Activated naive CD4-positive, alpha-beta T cell treated with anti-CD3 and anti-CD28 coated beads, Interleukin-2, amount 50 U/mL, for 72 hours (primary cell): ENCODE measurements around the gene PHLDB1. TPM values are rescaled to one million over a fixed set of nuclear protein-coding genes. Genes with fewer than 3 reads are reported as not detected.
"Not testable (repeated sequence)": the region's sequence is repeated elsewhere in the genome, so short reads cannot be mapped to it uniquely, and the experiment has no call there.

Experiments
- ATAC-seq, 2 donors: fragments of 150-1000 bp; cut with Tn5 transposase; 2 replicates each; pipeline ENCODE4 v1.10.0; 2021; ENCODE audit warnings: mild to moderate bottlenecking in 2 of 2, moderate library complexity in 2 of 2
- DNase-seq, 2 donors: peaks; one replicate each; pipeline ENCODE4 v3.0.0; 2021 to 2022; ENCODE audit warnings: low spot score in 2 of 2
- H3K27ac Mint-ChIP-seq, 2 donors: one replicate each; pipeline ENCODE4 v1.8.0; 2022; ENCODE audit warnings: mild to moderate bottlenecking in 2 of 2, mixed read lengths in 2 of 2
- H3K36me3 Mint-ChIP-seq, 2 donors: one replicate each; pipeline ENCODE4 v1.8.0; 2022; ENCODE audit warnings: mixed read lengths in 2 of 2
- H3K9me3 Mint-ChIP-seq, 2 donors: one replicate each; pipeline ENCODE4 v1.8.0; 2022; ENCODE audit warnings: mixed read lengths in 2 of 2
- total RNA-seq, 2 donors: library from RNA; stranded (reverse); gene quantifications; one replicate each; pipeline ENCODE4 v1.2.3, GENCODE V29; 2022

PHLDB1 gene
- total RNA-seq, 2 donors from 2014 or later: 5.1 to 5.7 TPM

- Mint-ChIP-seq H3K36me3 (peaks cover 23 to 25% of the 10 kb centered on the region in 2 donors), H3K9me3 (no peaks in the 10 kb centered on the region), H3K27ac (no peak overlapping the region)
- no peak for ATAC-seq
- DNase-seq: no peak
Observed at GRCh38 chr11:118597556-118597955, 9.9 kb upstream of the PHLDB1 start.

- no peak for DNase-seq
- no peaks in the 10 kb centered on the region for H3K9me3 Mint-ChIP-seq
- no peak for ATAC-seq
- peaks cover 9 to 10% of the 10 kb centered on the region in 2 donors for H3K36me3 Mint-ChIP-seq
- H3K27ac Mint-ChIP-seq: peak overlapping the region in 1 of 2 donors; percentile 1
Observed at GRCh38 chr11:118602331-118602730, 5.1 kb upstream of the PHLDB1 start.

GRCh38 chr11:118603709-118604108 is 3.7 kb upstream of the PHLDB1 start:
- H3K9me3 Mint-ChIP-seq, DNase-seq, ATAC-seq, H3K27ac Mint-ChIP-seq, H3K36me3 Mint-ChIP-seq: not testable (repeated sequence)

GRCh38 chr11:118604566-118604965 is 2.8 kb upstream of the PHLDB1 start:
- H3K9me3 Mint-ChIP-seq: no peaks in the 10 kb centered on the region
- DNase-seq (no peak), ATAC-seq (no peak)
- no peak overlapping the region for H3K27ac Mint-ChIP-seq
- H3K36me3 Mint-ChIP-seq: peaks cover 4 to 9% of the 10 kb centered on the region in 2 donors

GRCh38 chr11:118605116-118605867 is 2.1 kb upstream of the PHLDB1 start:
- DNase-seq: no peak

GRCh38 chr11:118606157-118606843 is 1.1 kb upstream of the PHLDB1 start:
- DNase-seq (no peak), ATAC-seq (no peak)
- Mint-ChIP-seq H3K9me3 (no peaks in the 10 kb centered on the region), H3K27ac (no peak overlapping the region), H3K36me3 (peaks cover 0 to 4% of the 10 kb centered on the region in 2 donors)

More at GRCh38 chr11:118605116-118605867, 2.1 kb upstream of the PHLDB1 start:
- H3K9me3 Mint-ChIP-seq: no peaks in the 10 kb centered on the region
- no peak for ATAC-seq
- H3K36me3 Mint-ChIP-seq: peaks cover 0 to 4% of the 10 kb centered on the region in 2 donors
- H3K27ac Mint-ChIP-seq: no peak overlapping the region

- DNase-seq (no peak), ATAC-seq (no peak)
- H3K27ac Mint-ChIP-seq: no peak overlapping the region
- no peaks in the 10 kb centered on the region for H3K9me3 Mint-ChIP-seq
- H3K36me3 Mint-ChIP-seq: peaks cover 0 to 4% of the 10 kb centered on the region in 2 donors
Observed at GRCh38 chr11:118606844-118607228, 579 bp upstream of the PHLDB1 start.

GRCh38 chr11:118608360-118609227 is 1.2 kb downstream of the PHLDB1 start:
- H3K36me3 Mint-ChIP-seq: no peaks in the 10 kb centered on the region
- peak; percentile 58 to 77 for DNase-seq
- H3K27ac Mint-ChIP-seq: peak overlapping the region in 1 of 2 donors; percentile 4
- H3K9me3 Mint-ChIP-seq: no peaks in the 10 kb centered on the region
- ATAC-seq: peak; percentile 64 to 68

GRCh38 chr11:118609380-118610224 is 2.2 kb downstream of the PHLDB1 start:
- peak; percentile 43 to 59 for DNase-seq
- peak; percentile 24 to 33 for ATAC-seq
- Mint-ChIP-seq H3K9me3 (no peaks in the 10 kb centered on the region), H3K36me3 (no peaks in the 10 kb centered on the region), H3K27ac (peak overlapping the region; percentile 4 to 68)

- peak overlapping the region; percentile 4 to 68 for H3K27ac Mint-ChIP-seq
- peak; percentile 29 to 62 for DNase-seq
- ATAC-seq: peak; percentile 2 to 11
- H3K36me3 Mint-ChIP-seq: no peaks in the 10 kb centered on the region
- H3K9me3 Mint-ChIP-seq: no peaks in the 10 kb centered on the region
Observed at GRCh38 chr11:118610225-118610772, 2.9 kb downstream of the PHLDB1 start.

- H3K9me3 Mint-ChIP-seq: no peaks in the 10 kb centered on the region
- H3K27ac Mint-ChIP-seq: no peak overlapping the region
- no peaks in the 10 kb centered on the region for H3K36me3 Mint-ChIP-seq
- DNase-seq (peak; percentile 88 to 95), ATAC-seq (peak; percentile 69 to 70)
Observed at GRCh38 chr11:118610773-118611432, 3.5 kb downstream of the PHLDB1 start.

GRCh38 chr11:118611433-118611795 is 4.0 kb downstream of the PHLDB1 start:
- not testable (repeated sequence) for H3K9me3 Mint-ChIP-seq, H3K27ac Mint-ChIP-seq, H3K36me3 Mint-ChIP-seq, ATAC-seq
- peak in 1 of 2 donors; percentile 42 for DNase-seq

- H3K9me3 Mint-ChIP-seq: no peaks in the 10 kb centered on the region
- no peak for DNase-seq
- no peak overlapping the region for H3K27ac Mint-ChIP-seq
- H3K36me3 Mint-ChIP-seq: no peaks in the 10 kb centered on the region
- ATAC-seq: no peak
Observed at GRCh38 chr11:118612378-118612777, 5.0 kb downstream of the PHLDB1 start.

- ATAC-seq (no peak), DNase-seq (peak in 1 of 2 donors; percentile 26)
- Mint-ChIP-seq H3K9me3 (no peaks in the 10 kb centered on the region), H3K36me3 (no peaks in the 10 kb centered on the region), H3K27ac (no peak overlapping the region)
Observed at GRCh38 chr11:118614511-118614910, 7.1 kb downstream of the PHLDB1 start.

- Mint-ChIP-seq H3K9me3 (no peaks in the 10 kb centered on the region), H3K27ac (no peak overlapping the region), H3K36me3 (no peaks in the 10 kb centered on the region)
- DNase-seq (no peak), ATAC-seq (no peak)
Observed at GRCh38 chr11:118615282-118615975, 8.0 kb downstream of the PHLDB1 start.
